ENCODE data around the gene DCUN1D4. TPM values are rescaled to one million over a fixed set of nuclear protein-coding genes. Genes with fewer than 3 reads are reported as not detected.
"Not testable (repeated sequence)": the region's sequence is repeated elsewhere in the genome, so short reads cannot be mapped to it uniquely, and the experiment has no call there.

DCUN1D4 gene
- total RNA-seq, 2 experiments from 2014 or later = 31.2 to 41.2 TPM

DNA sequence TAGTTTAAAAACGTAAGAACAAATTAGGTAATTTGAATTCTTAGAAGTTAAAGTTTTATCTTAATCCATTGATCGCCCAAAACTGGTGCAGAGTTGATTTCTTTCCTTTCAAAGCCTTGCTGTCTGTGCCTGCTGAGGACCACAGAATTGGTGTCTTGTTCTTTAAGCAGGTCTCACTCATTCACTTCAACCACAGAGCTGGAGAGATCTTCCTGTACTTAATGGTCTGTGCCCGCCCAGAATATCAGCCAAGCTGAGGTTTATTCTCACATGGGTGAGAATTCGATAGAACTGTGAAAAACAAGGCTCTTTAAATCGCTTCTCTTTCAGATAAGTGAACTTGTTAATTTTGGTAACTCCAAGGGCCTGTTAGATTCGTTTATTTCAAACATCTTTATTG lies 31.6 kb downstream of the DCUN1D4 start:
- ChIA-PET CTCF (no interaction called here), POLR2A (no interaction called here)
- intact Hi-C loops (cut with DNase I, micrococcal nuclease) = no loop called here
- H3K27me3 Mint-ChIP-seq = no peaks in the 10 kb centered on the region
- H3K4me3 Mint-ChIP-seq = no peak overlapping the region
- peaks cover 72% of the 10 kb centered on the region for H3K36me3 Mint-ChIP-seq (ENCODE audit: low read depth)
- no peaks in the 10 kb centered on the region for H3K4me1 Mint-ChIP-seq
- ATAC-seq = no peak
- H3K9me3 Mint-ChIP-seq (ENCODE audit: low read depth) = peaks cover 3% of the 10 kb centered on the region
- H3K27ac Mint-ChIP-seq = no peak overlapping the region
- DNase-seq = no peak

DNA sequence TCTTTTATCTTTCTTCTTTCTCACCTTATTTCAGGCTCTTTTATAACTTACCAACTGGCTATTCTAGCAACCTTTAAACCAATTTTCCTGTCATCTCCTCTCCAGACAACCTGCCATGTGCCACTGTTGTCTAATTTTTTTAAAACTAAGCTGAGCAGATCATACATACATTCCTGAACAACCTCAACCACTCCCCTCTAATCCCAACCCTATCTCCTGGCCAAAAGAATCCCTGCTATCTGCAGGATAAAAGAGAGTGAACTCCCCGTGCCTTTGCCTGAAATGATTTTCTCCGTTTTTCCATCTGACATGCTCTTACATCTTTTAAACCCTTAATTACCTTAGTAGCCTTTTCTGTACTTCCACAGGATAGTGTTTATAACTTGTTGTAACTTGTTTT lies 35.5 kb downstream of the DCUN1D4 start:
- Mint-ChIP-seq H3K36me3 (ENCODE audit: low read depth) (peaks cover 61% of the 10 kb centered on the region), H3K27ac (no peak overlapping the region), H3K4me1 (no peaks in the 10 kb centered on the region), H3K9me3 (ENCODE audit: low read depth) (peaks cover 3% of the 10 kb centered on the region), H3K4me3 (no peak overlapping the region), H3K27me3 (no peaks in the 10 kb centered on the region)
- DNase-seq (no peak), ATAC-seq (no peak)
- CTCF ChIA-PET = interaction anchor here (0.6 to 1.0 kb wide), 2 partner anchors 28 to 40 kb away, joined by 3 read pairs; no protein-coding TSS in a partner anchor
- intact Hi-C loops (cut with DNase I, micrococcal nuclease) = no loop called here
- POLR2A ChIA-PET = no interaction called here

DNA sequence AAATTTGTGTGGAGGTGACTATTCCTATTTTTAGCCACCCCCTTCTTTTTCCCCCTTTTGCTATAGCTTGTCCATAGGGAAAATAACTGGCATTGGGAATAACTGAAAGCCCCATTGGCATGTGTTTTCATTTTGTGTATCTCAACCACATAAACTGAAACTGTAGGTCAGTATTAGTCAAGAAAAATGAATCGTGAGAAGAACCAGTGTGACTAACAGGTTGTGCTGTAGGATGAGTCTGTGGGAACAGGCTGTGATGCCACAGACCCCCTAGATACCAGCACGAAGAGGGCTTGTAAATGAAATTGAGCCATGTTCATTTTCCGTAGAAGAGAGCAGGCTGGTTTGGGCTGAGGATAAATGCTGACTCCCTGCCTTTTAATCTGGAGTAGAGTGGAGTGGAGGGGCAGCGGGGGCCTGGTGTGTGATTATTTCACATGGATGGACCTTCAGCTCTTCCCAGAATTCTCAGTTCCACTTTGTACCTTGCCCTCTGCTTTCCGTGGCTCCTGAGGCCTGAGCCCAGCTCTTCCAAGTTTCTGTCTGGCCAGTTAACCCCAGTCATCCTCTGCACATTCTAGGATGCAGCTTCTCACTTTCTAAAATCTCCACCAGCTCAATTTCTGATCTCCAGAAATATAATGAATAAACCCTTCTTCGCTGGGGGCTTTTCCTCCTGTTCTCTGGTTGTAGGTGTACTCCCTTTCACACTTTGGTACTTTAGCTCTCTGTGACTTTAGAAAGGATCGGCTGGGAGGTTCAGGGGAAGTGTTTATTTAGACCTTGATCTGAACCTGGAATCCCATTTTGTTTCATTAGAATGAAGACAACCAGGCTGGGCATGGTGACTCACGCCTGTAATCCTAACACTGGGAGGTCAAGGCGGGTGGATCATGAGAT lies 37.3 kb downstream of the DCUN1D4 start:
- H3K4me3 Mint-ChIP-seq = no peak overlapping the region
- peaks cover 3% of the 10 kb centered on the region for H3K9me3 Mint-ChIP-seq (ENCODE audit: low read depth)
- H3K36me3 Mint-ChIP-seq (ENCODE audit: low read depth) = peaks cover 57% of the 10 kb centered on the region
- no peaks in the 10 kb centered on the region for H3K27me3 Mint-ChIP-seq
- POLR2A ChIA-PET = no interaction called here
- ATAC-seq (no peak), DNase-seq (no peak)
- H3K4me1 Mint-ChIP-seq = no peaks in the 10 kb centered on the region
- intact Hi-C loops (cut with DNase I, micrococcal nuclease) = no loop called here
- no peak overlapping the region for H3K27ac Mint-ChIP-seq
- CTCF ChIA-PET = no interaction called here

DNA sequence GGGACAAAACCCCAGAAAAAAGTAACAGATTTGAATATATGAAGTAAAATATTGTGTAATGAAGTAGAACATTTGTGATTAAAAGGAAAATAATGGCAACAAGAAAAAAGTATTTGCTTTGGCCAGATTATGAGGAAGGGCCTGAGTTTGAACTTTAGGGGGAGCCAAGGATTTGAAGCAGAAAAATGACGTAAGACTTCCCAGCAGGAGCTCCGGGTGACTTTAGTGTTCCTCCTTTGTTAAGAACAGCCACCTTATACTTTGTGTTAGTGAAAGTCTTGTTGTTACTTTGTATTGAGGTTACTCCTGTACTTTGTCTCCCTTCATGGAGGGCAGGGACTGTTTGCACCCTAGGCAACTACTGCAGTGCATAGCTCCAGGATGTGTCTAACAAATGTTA lies 41.1 kb downstream of the DCUN1D4 start:
- intact Hi-C loops (cut with DNase I, micrococcal nuclease) = no loop called here
- Mint-ChIP-seq H3K27ac (no peak overlapping the region), H3K9me3 (ENCODE audit: low read depth) (no peaks in the 10 kb centered on the region), H3K4me1 (no peaks in the 10 kb centered on the region), H3K4me3 (no peak overlapping the region), H3K36me3 (ENCODE audit: low read depth) (peaks cover 41% of the 10 kb centered on the region), H3K27me3 (no peaks in the 10 kb centered on the region)
- DNase-seq = no peak
- ATAC-seq = no peak
- ChIA-PET POLR2A (no interaction called here), CTCF (no interaction called here)

- peaks cover 43% of the 10 kb centered on the region for H3K36me3 Mint-ChIP-seq (ENCODE audit: low read depth)
- ATAC-seq (no peak), DNase-seq (no peak)
- H3K27me3 Mint-ChIP-seq = no peaks in the 10 kb centered on the region
- H3K4me1 Mint-ChIP-seq = no peaks in the 10 kb centered on the region
- POLR2A ChIA-PET = no interaction called here
- no peaks in the 10 kb centered on the region for H3K9me3 Mint-ChIP-seq (ENCODE audit: low read depth)
- intact Hi-C loops (cut with DNase I, micrococcal nuclease) = no loop called here
- H3K27ac Mint-ChIP-seq = no peak overlapping the region
- H3K4me3 Mint-ChIP-seq = no peak overlapping the region
- CTCF ChIA-PET = no interaction called here
These were observed 41.7 kb downstream of the DCUN1D4 start for GRCh38 chr4:51884606-51885005.

DNA sequence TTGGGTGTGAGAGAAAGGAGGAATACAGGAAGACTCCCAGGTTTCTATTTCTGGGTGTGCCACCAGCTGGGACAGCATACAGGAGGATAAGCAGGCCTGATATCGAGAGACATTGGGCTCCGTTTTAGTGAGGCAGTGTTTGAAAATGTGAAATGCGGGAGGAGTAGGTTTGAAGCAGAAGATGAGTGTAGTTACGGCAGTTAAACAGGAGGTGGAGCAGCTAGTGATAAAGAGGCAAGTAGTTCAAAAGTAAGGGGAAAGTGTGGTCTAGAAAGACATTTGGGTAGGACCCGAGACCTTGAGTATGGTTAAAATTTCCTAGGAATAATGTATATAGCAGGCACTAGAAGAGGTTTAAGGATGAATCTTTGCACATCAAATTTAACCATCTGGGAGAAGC lies 42.4 kb downstream of the DCUN1D4 start:
- DNase-seq (no peak), ATAC-seq (no peak)
- Mint-ChIP-seq H3K27ac (no peak overlapping the region), H3K27me3 (no peaks in the 10 kb centered on the region), H3K9me3 (ENCODE audit: low read depth) (no peaks in the 10 kb centered on the region), H3K4me3 (no peak overlapping the region), H3K36me3 (ENCODE audit: low read depth) (peaks cover 48% of the 10 kb centered on the region), H3K4me1 (no peaks in the 10 kb centered on the region)
- ChIA-PET CTCF (interaction anchor here (1.1 to 1.2 kb wide), 2 partner anchors 13 to 15 kb away, joined by 3 to 5 read pairs; no protein-coding TSS in a partner anchor), POLR2A (no interaction called here)
- intact Hi-C loops (cut with DNase I, micrococcal nuclease) = no loop called here

DNA sequence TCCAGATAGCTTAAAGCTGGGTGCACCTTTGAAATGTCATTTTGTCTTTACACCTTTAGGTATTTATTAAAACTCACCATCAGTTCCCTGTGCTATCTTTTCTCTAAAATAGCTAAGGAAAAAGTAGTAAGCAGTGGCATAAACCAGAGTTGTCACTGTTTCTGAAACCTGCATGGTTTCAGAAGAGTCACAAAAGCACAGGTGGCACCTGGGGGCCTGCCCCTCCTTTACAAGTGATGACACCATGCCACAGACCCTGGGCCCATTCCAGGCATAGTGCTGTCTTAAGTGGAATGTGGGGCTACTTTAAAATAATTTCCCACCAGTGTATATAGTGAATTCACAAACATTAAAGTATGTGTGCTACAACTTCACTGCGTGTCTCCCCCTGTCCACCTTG lies 47.8 kb downstream of the DCUN1D4 start:
- no peak overlapping the region for H3K4me3 Mint-ChIP-seq
- DNase-seq = no peak
- POLR2A ChIA-PET = no interaction called here
- no peak for ATAC-seq
- peaks cover 8% of the 10 kb centered on the region for H3K4me1 Mint-ChIP-seq
- H3K27me3 Mint-ChIP-seq = no peaks in the 10 kb centered on the region
- CTCF ChIA-PET = interaction anchor here (0.6 to 1.0 kb wide), 4 partner anchors 16 to 57 kb away, joined by 3 to 4 read pairs (median 3); no protein-coding TSS in a partner anchor
- no peak overlapping the region for H3K27ac Mint-ChIP-seq
- intact Hi-C loops (cut with DNase I, micrococcal nuclease) = loop anchor here in 1 of 2 experiments (5.0 kb wide), 1 partner anchor 48 kb away; the partner anchor contains the start of gene DCUN1D4
- peaks cover 32% of the 10 kb centered on the region for H3K36me3 Mint-ChIP-seq (ENCODE audit: low read depth)
- no peaks in the 10 kb centered on the region for H3K9me3 Mint-ChIP-seq (ENCODE audit: low read depth)

GRCh38 chr4:51893402-51893801 lies 50.4 kb downstream of the DCUN1D4 start:
- H3K27ac Mint-ChIP-seq; DNase-seq; H3K9me3 Mint-ChIP-seq (ENCODE audit: low read depth); ATAC-seq; H3K27me3 Mint-ChIP-seq; POLR2A ChIA-PET; H3K4me3 Mint-ChIP-seq: not testable (repeated sequence)
- intact Hi-C loops (cut with DNase I, micrococcal nuclease) = loop anchor here in 1 of 2 experiments (5.0 kb wide), 1 partner anchor 51 kb away; the partner anchor contains the start of gene DCUN1D4
- CTCF ChIA-PET = interaction anchor here (1.1 kb wide), 1 partner anchor 66 kb away, joined by 3 read pairs; no protein-coding TSS in a partner anchor
- H3K36me3 Mint-ChIP-seq (ENCODE audit: low read depth) = peaks cover 27% of the 10 kb centered on the region
- H3K4me1 Mint-ChIP-seq = peaks cover 10% of the 10 kb centered on the region

DNA sequence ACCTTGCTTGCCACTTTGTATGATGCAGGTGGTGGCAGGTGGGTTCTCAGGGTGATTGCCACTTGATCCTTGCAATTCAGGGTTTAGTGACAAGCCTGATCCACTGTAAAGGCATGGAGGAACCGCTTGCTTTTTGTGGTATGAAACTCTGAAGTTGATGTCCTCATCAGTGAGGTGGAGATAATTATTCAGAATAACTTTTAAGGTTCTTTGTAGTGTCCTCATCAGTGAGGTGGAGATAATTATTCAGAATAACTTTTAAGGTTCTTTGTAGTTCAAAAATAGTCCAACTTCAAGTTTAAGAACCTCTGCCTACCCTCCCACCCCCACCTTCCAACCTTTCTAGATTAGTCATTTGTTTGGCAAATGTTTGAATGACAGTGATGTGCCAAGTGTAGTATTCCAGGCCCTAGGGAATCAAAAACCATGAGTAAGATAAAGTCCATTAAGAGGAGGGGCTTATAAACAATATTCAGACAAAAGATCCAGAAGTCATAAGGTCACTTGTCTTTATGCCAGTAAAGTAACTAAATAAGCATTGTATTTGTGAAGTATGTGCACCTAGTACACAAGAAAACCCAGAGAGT lies 51.2 kb downstream of the DCUN1D4 start:
- ATAC-seq (no peak), DNase-seq (no peak)
- H3K4me3 Mint-ChIP-seq = no peak overlapping the region
- no peaks in the 10 kb centered on the region for H3K27me3 Mint-ChIP-seq
- peaks cover 28% of the 10 kb centered on the region for H3K36me3 Mint-ChIP-seq (ENCODE audit: low read depth)
- intact Hi-C loops (cut with DNase I, micrococcal nuclease) = loop anchor here in 1 of 2 experiments (5.0 kb wide), 1 partner anchor 52 kb away; the partner anchor contains the start of gene DCUN1D4
- no peaks in the 10 kb centered on the region for H3K9me3 Mint-ChIP-seq (ENCODE audit: low read depth)
- POLR2A ChIA-PET = no interaction called here
- no peak overlapping the region for H3K27ac Mint-ChIP-seq
- H3K4me1 Mint-ChIP-seq = peaks cover 10% of the 10 kb centered on the region
- CTCF ChIA-PET = no interaction called here

- intact Hi-C loops (cut with DNase I, micrococcal nuclease) = no loop called here
- ChIA-PET CTCF (interaction anchor here (0.6 to 2.0 kb wide), 4 partner anchors 12 to 131 kb away, joined by 3 to 12 read pairs (median 3); partner anchors contain the start of gene DCUN1D4), POLR2A (no interaction called here)
- H3K27ac Mint-ChIP-seq = no peak overlapping the region
- no peak for DNase-seq
- no peaks in the 10 kb centered on the region for H3K9me3 Mint-ChIP-seq (ENCODE audit: low read depth)
- peak; percentile 49 for ATAC-seq
- H3K4me3 Mint-ChIP-seq = no peak overlapping the region
- H3K27me3 Mint-ChIP-seq = no peaks in the 10 kb centered on the region
- peaks cover 10% of the 10 kb centered on the region for H3K4me1 Mint-ChIP-seq
- H3K36me3 Mint-ChIP-seq (ENCODE audit: low read depth) = peaks cover 27% of the 10 kb centered on the region
These were observed 52.2 kb downstream of the DCUN1D4 start for GRCh38 chr4:51895158-51895557.

DNA sequence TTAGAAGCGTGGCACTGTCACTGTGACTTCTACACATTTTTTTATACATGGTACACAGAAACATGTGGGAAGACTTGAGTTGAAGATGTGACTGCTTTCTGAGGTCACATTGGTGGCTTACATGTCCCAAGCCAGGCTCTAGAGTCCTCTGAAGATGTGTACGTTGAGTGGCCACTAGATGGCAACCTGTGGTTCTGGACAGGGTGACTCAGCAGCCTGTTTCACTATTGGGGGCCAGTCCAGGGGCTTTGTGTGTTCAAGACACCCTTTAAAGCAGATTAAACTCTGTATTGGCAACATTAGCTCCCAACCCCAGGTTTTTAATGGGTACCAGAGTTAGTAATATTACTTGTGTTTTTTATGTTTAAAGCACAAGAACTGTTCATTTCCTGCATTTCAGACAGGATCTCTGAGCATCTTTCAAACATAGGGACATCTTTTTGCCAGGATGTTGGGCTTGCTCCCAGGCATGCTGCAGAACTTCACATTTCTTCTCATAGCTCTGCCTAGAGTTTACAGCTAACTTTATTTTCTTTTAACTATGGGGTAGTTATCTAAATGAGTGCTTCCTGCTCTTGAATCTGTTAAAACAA lies 53.0 kb downstream of the DCUN1D4 start:
- CTCF ChIA-PET = interaction anchor here (0.8 to 2.0 kb wide), 7 partner anchors 11 to 132 kb away, joined by 3 to 12 read pairs (median 3); partner anchors contain the start of gene DCUN1D4
- peaks cover 10% of the 10 kb centered on the region for H3K4me1 Mint-ChIP-seq
- no peak overlapping the region for H3K27ac Mint-ChIP-seq
- peak; percentile 68 for DNase-seq
- no peaks in the 10 kb centered on the region for H3K27me3 Mint-ChIP-seq
- peaks cover 22% of the 10 kb centered on the region for H3K36me3 Mint-ChIP-seq (ENCODE audit: low read depth)
- intact Hi-C loops (cut with DNase I, micrococcal nuclease) = loop anchor here in 1 of 2 experiments (1.0 kb wide), 1 partner anchor 130 kb away; no protein-coding TSS in a partner anchor
- H3K4me3 Mint-ChIP-seq = no peak overlapping the region
- POLR2A ChIA-PET = no interaction called here
- ATAC-seq = peak; percentile 97
- no peaks in the 10 kb centered on the region for H3K9me3 Mint-ChIP-seq (ENCODE audit: low read depth)
